Right ventricle myocardium inferior (tissue), 1 donor: Measurements from ENCODE around the gene OR5B17. TPM values are rescaled to one million over a fixed set of nuclear protein-coding genes. Genes with fewer than 3 reads are reported as not detected.
"Not testable (repeated sequence)": the region's sequence is repeated elsewhere in the genome, so short reads cannot be mapped to it uniquely, and the experiment has no call there.

ENCODE experiments used
- ATAC-seq: fragments of 200-7000 bp; cut with Tn5 transposase; one replicate; pipeline ENCODE4 v1.9.1; 2020; ENCODE audit warnings: mild to moderate bottlenecking, moderate library complexity
- DNase-seq: peaks from one replicate; pipeline ENCODE4 v3.0.0; 2021; ENCODE audit errors: missing footprints
- intact Hi-C: fragments of 100-400 bp; cut with DNase I; formaldehyde crosslinking; loops from one replicate; pipeline ENCODE4 v1.11.0; 2022
- long read RNA-seq: library from polyadenylated mRNA; unstranded; transcript quantifications from one replicate; pipeline ENCODE4 v2.0.0, GENCODE V29; 2021
- total RNA-seq: library from RNA; stranded (reverse); fragmentation: NEBNext Ultra II Directional; extraction: Animal tissue kit (Norgen Biotek cat#: 25700); gene quantifications from one replicate; pipeline ENCODE4 v1.2.1, GENCODE V29; 2021
- donor health status: DM: no; HTN: yes; CAD: no; lungs with severe emphysema.

OR5B17 gene
- total RNA-seq = not detected
- long read RNA-seq = 0 reads

- no peak for ATAC-seq
- no peak for DNase-seq
- intact Hi-C loops = no loop called here
These were observed at the start of gene OR5B17 for GRCh38 chr11:58358969-58359368. Gene OR5B17 (minus strand): TSS chr11:58359069. CDS start chr11:58359069, 0 bp downstream.

- ATAC-seq = no peak
- DNase-seq = no peak
- intact Hi-C loops = no loop called here
These were observed 47.9 kb upstream of the OR5B17 start, which contains the start of gene OR5B3 for GRCh38 chr11:58406774-58407173. Gene OR5B3 (minus strand): TSS chr11:58406874. CDS start chr11:58403409, 3,465 bp downstream.

GRCh38 chr11:58399622-58400021, 40.8 kb upstream of the OR5B17 start:
- DNase-seq, ATAC-seq, intact Hi-C loops: not testable (repeated sequence)

GRCh38 chr11:58395581-58395980, 36.7 kb upstream of the OR5B17 start:
- intact Hi-C loops = no loop called here
- ATAC-seq = no peak
- no peak for DNase-seq

- DNase-seq = no peak
- no peak for ATAC-seq
- intact Hi-C loops = no loop called here
These were observed 35.3 kb upstream of the OR5B17 start for GRCh38 chr11:58394195-58394594.

GRCh38 chr11:58392746-58393145, 33.9 kb upstream of the OR5B17 start:
- ATAC-seq = no peak
- intact Hi-C loops = no loop called here
- DNase-seq = no peak

- intact Hi-C loops = no loop called here
- ATAC-seq (no peak), DNase-seq (no peak)
These were observed 33.0 kb upstream of the OR5B17 start for GRCh38 chr11:58391879-58392278.

- DNase-seq = peak; percentile 45
- intact Hi-C loops = no loop called here
- no peak for ATAC-seq
These were observed 31.7 kb upstream of the OR5B17 start for GRCh38 chr11:58390551-58391063.

GRCh38 chr11:58354727-58355126, 4.1 kb downstream of the OR5B17 start:
- intact Hi-C loops = no loop called here
- DNase-seq (no peak), ATAC-seq (no peak)

GRCh38 chr11:58345204-58345603, 13.7 kb downstream of the OR5B17 start:
- intact Hi-C loops = no loop called here
- ATAC-seq (no peak), DNase-seq (no peak)

GRCh38 chr11:58334708-58335107, 24.2 kb downstream of the OR5B17 start:
- DNase-seq (no peak), ATAC-seq (no peak)
- intact Hi-C loops = no loop called here

- no peak for DNase-seq
- intact Hi-C loops = no loop called here
- ATAC-seq = no peak
These were observed 28.0 kb downstream of the OR5B17 start for GRCh38 chr11:58330861-58331260.

- no peak for ATAC-seq
- intact Hi-C loops = no loop called here
- DNase-seq = no peak
These were observed 40.3 kb downstream of the OR5B17 start for GRCh38 chr11:58318532-58318931.

- intact Hi-C loops = no loop called here
- ATAC-seq = no peak
- DNase-seq = no peak
These were observed 42.7 kb downstream of the OR5B17 start for GRCh38 chr11:58316142-58316541.

Other genes with a start within 250 kb of the OR5B17 start
- not detected for gene OR9I1, start 233.5 kb downstream of the OR5B17 start, total RNA-seq
- gene OR9Q2, start 170.0 kb downstream of the OR5B17 start, total RNA-seq = not detected
- gene OR1S2, start 154.9 kb downstream of the OR5B17 start, total RNA-seq = not detected
- not detected for gene OR1S1, start 146.3 kb downstream of the OR5B17 start, total RNA-seq
- not detected for gene OR10Q1, start 130.2 kb downstream of the OR5B17 start, total RNA-seq
- not detected for gene OR10W1, start 90.8 kb downstream of the OR5B17 start, total RNA-seq
- not detected for gene OR5B3, start 47.8 kb upstream of the OR5B17 start, total RNA-seq
- not detected for gene OR5B2, start 69.1 kb upstream of the OR5B17 start, total RNA-seq
- not detected for gene OR5B12, start 83.2 kb upstream of the OR5B17 start, total RNA-seq
- gene OR5B21, start 149.0 kb upstream of the OR5B17 start, total RNA-seq = not detected
- gene LPXN, start 216.8 kb upstream of the OR5B17 start, total RNA-seq = 3.9 TPM
- gene ZFP91, start 220.0 kb upstream of the OR5B17 start, total RNA-seq = 61.1 TPM